ENCODE measurements around the gene POLR3H.
"Not testable (repeated sequence)": the region's sequence is repeated elsewhere in the genome, so short reads cannot be mapped to it uniquely, and the experiment has no call there.

POLR3H gene

GRCh38 chr22:41563051-41563711 is 18.9 kb upstream of the POLR3H start:
- no peak for DNase-seq

GRCh38 chr22:41562461-41562860 is 18.2 kb upstream of the POLR3H start:
- no peak for DNase-seq

DNA sequence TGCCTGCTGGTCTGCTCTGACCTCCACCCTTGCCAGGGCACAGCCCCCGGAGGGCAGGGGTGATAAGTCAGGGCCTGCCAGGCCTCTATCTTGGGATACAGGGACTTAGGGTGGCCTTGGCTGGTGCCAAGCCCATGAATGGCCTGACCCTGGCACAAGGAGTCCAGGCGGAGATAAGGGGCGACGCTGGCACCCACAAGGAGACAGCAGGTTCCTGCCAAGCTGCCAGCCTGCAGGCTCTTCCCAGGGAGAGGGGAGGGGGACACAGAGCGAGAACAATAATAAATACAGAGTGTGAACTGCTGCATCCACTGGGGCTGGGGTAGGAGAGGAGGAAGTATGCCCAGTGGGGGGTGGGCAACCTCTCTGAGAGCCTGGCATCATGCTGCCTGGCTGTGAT is 17.5 kb upstream of the POLR3H start:
- DNase-seq = no peak

- no peak for DNase-seq
Measured at GRCh38 chr22:41561335-41561734, 17.1 kb upstream of the POLR3H start.

DNA sequence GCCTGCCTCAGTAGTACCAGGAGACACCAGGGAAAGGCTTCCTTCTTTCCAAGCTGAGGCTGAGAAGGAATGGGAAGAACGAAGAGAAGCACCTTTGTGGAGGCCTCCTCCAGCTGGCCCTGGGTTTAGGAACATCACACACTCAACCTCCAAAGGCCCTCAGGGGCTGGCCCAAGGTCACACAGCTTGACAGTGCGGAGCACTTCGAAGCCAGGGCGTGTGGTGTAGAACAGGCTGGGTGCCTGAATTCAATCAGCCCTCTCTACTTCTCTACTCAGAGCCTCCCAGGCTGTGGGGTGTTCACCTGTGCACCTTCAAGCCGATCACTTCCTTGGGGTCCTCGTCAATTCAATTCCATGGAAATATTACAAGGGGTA is 15.8 kb upstream of the POLR3H start:
- DNase-seq = no peak

GRCh38 chr22:41558241-41558630 is 14.0 kb upstream of the POLR3H start:
- DNase-seq = not testable (repeated sequence)

DNA sequence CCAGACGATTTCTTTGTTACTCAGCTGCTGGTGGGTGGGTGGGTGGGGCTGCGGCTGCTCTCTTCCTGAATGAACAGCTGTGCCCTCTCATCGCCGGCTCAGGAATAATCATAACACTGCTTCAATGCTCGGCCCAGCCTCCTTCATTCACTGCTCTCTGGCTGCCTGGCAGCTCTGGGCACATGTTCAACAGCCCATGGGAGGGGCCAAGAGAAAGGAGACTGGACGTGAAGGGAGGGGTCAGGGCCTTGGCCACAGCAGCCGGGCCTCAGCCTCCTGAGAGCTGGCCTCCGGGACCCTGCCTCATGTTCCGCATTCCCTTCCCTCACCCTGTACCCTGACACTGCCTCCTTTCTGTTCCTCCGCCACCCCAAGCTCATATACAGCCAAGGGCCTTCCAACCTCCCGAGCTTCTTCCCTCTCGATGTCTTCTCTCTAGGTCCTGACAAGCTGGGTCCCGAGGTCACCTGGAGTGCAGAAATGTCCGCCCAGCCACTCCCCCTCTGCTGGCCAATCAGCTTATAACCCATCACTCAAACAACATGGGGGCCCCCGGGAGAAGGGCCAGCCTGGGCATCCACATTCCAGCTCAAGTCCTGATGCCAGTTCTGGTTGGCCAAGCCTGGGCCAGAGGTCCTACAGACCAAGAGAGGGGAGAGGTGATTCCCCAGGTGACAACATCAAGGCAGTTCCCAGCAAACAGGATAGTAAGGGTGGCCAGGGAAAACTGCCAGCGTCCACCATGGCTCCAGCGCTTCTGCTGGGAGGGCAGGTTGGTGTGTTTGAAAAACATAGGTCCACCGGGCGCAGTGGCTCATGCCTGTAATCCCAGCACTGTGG is 13.4 kb upstream of the POLR3H start:
- no peak for DNase-seq

DNA sequence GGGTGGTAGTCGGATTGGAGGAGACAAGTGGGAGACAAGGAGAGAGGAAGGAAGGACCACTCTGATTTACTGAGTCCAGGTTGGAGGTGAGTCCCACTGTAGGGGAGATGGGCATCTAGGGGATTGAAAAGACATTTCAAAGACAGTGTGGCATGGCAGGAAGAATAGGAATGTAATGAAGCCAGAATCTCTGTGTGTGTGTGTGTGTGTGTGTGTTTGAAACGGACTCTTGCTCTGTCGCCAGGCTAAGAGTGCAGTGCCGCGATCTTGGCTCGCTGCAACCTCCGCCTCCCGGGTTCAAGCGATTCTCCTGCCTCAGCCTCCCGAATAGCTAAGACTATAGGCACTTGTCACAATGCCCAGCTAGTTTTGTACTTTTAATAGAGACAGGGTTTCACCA is 12.3 kb upstream of the POLR3H start:
- no peak for DNase-seq

GRCh38 chr22:41555325-41555982 is 11.2 kb upstream of the POLR3H start:
- no peak for DNase-seq

GRCh38 chr22:41551877-41552582 is 7.8 kb upstream of the POLR3H start:
- no peak for DNase-seq

GRCh38 chr22:41550952-41551491 is 6.8 kb upstream of the POLR3H start:
- no peak for DNase-seq

- DNase-seq = no peak
Measured at GRCh38 chr22:41548830-41549211, 4.6 kb upstream of the POLR3H start.

- no peak for DNase-seq
Measured at GRCh38 chr22:41544671-41545476, 604 bp upstream of the POLR3H start.

DNA sequence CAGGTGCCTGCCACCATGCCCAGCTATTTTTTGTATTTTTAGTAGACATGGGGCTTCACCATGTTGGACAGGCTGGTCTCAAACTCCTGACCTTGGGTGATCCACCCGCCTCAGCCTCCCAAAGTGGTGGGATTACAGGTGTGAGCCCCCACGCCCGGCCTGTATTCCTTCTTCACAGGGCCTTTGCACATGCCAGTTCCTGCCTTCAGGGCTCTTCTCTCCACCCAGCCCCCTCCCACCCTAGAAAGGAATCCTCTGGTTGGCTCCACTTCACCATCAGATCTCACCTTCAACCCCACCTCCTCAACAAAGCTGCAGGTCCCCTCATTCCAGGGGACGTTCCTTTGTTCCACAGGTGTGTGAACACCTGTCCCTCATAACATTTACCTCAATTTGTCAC is 2.0 kb downstream of the POLR3H start:
- no peak for DNase-seq

DNA sequence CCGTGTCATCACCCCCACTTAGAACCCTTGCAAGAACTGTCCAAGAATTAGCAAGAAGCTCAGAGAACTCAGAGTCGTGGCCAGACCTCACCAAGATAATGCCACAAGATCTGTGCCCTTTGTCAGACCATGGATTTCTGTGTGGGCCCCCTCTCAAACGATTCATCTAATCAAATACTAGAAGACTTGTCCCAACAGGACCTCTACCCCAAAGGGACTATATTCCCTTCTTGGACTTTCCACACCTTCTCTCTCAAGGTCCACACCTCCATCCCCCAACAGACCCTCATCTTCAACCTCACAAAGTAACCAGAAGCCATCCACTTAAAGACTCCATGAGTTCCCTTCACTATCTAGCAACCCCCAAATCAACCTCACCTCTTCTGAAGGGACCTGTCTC is 2.8 kb downstream of the POLR3H start:
- no peak for DNase-seq

DNA sequence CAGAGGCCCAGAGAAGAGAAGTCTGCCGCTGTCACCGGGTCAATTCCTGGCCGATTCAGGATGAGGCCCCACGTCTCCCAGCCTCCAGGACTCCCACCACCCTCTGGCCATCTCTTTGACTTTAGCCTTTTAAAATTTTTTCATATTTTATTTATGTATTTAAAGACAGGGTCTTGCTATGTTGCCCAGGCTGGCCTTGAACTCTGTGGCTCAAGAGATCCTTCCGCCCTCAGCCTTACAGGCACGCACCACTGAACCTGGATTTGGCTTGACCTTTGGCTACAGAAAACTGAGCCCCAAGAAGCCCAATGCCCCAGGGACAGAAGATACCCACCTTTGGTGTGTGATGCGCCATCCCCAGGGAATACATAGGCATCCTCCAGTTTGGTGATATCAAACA is 3.9 kb downstream of the POLR3H start:
- no peak for DNase-seq

- DNase-seq = no peak
Measured at GRCh38 chr22:41540006-41540315, 4.3 kb downstream of the POLR3H start.

DNA sequence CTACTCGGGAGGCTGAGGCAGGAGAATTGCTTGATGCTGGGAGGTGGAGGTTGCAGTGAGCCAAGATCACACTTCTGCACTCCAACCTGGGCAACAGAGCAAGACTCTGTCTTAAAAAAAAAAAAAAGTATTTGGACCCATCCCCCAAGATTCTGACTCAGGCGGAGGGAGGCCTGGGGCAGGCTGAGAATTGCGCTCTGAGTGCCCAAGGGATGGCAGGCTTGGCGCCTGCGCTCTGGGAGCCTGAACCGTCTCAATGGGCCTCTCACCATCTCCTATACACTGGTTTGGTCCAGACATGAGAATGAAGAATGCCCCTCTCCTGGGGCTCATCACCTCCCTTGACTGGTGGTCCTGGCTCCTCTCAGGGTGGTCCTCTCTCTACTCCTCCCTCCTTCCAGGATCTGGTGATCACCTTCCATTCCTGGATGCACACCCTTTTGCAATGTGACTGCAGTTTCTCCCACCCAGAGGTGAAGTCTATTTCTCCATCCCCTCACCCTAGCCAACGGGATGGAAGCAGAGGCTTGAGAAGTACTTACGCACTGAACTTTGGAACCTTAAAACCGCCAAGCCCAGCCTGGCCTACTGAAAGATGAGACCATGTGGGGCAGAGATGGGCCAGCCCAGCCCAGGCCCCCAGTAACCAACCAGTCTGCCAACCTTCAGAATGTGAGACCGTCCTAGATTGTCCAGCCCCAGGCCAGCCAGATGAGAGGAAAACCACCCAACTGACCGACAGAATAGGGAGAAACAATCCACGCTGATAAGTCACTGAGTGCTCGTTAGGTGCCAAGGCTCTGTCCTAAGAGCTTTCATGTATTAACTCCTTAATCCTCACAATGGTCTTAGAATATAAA is 4.9 kb downstream of the POLR3H start:
- DNase-seq = no peak

GRCh38 chr22:41538583-41538982 is 5.7 kb downstream of the POLR3H start:
- DNase-seq = no peak

- no peak for DNase-seq
Measured at GRCh38 chr22:41537203-41537602, 7.1 kb downstream of the POLR3H start.

DNA sequence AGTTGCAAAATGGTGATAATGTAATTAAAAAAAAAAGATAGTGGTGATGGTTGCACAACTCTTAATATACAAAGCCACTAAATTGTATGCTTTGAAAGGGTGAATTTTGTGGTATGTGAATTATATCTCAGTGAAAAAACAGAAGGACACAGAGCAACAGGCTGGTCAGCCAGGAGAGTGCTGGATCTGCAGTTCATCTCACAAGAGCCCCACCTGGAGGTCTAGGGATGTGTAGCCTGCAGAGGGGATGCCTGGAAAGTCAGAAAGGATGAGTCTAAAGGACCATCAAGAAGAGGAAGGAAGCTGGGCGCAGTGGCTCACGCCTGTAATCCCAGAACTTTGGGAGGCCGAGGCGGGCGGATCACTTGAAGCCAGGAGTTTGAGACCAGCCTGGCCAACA is 9.0 kb downstream of the POLR3H start:
- DNase-seq = no peak

- DNase-seq = no peak
Measured at GRCh38 chr22:41534219-41534618, 10.1 kb downstream of the POLR3H start.
